Glutamatergic neuron (in vitro differentiated cells): ENCODE measurements around the gene BLVRB. TPM values are rescaled to one million over a fixed set of nuclear protein-coding genes. Genes with fewer than 3 reads are reported as not detected.

Experiments used
- DNase-seq: peaks from one replicate; pipeline ENCODE4 v3.0.0; 2022
- H3K27ac Mint-ChIP-seq: one replicate; pipeline ENCODE4 v1.8.0; 2020; ENCODE audit warnings: mild to moderate bottlenecking, mixed read lengths, inconsistent platforms; ENCODE audit not compliant: unreplicated experiment
- H3K27me3 Mint-ChIP-seq: one replicate; pipeline ENCODE4 v1.8.0; 2020; ENCODE audit warnings: mild to moderate bottlenecking, moderate library complexity, mixed read lengths, inconsistent platforms; ENCODE audit not compliant: unreplicated experiment
- H3K36me3 Mint-ChIP-seq: one replicate; pipeline ENCODE4 v1.8.0; 2020; ENCODE audit warnings: mild to moderate bottlenecking, mixed read lengths, inconsistent platforms; ENCODE audit not compliant: unreplicated experiment
- H3K4me1 Mint-ChIP-seq: one replicate; pipeline ENCODE4 v1.8.0; 2020; ENCODE audit warnings: mild to moderate bottlenecking, low read depth, mixed read lengths, inconsistent platforms; ENCODE audit not compliant: unreplicated experiment
- H3K4me3 Mint-ChIP-seq: one replicate; pipeline ENCODE4 v1.8.0; 2020; ENCODE audit warnings: mild to moderate bottlenecking, mixed read lengths, inconsistent platforms; ENCODE audit not compliant: unreplicated experiment
- H3K9me3 Mint-ChIP-seq: one replicate; pipeline ENCODE4 v1.8.0; 2020; ENCODE audit warnings: mild to moderate bottlenecking, moderate library complexity, mixed read lengths, inconsistent platforms; ENCODE audit not compliant: unreplicated experiment
- CTCF ChIP-seq: fragments of 200-600 bp; sonication (generic); IDR thresholded peaks from one replicate; pipeline ENCODE4 v1.5.0; 2021; ENCODE audit not compliant: partially characterized antibody, unreplicated experiment
- total RNA-seq: library from RNA; stranded (reverse); fragmentation: NEBNext Ultra II Directional; extraction: Animal tissue kit (Norgen Biotek cat#: 25700); gene quantifications from one replicate; pipeline ENCODE4 v1.2.1, GENCODE V29; 2021; ENCODE audit not compliant: unreplicated experiment

The BLVRB gene
- total RNA-seq, 1 donor from 2014 or later = 7.2 TPM

GRCh38 chr19:40425450-40426287 is 39.9 kb downstream of the BLVRB start, which contains the start of gene SERTAD1:
SERTAD1 (minus strand) TSS chr19:40425992; CDS start chr19:40423546, 2,446 bp downstream.
- peak; percentile 100 for DNase-seq
- H3K27ac Mint-ChIP-seq = peak within 1 kb of the TSS; percentile 81
- peaks cover 8% of the 10 kb centered on the region for H3K27me3 Mint-ChIP-seq
- peak within 1 kb of the TSS; percentile 94 for H3K4me3 Mint-ChIP-seq
- peaks cover 11% of the 10 kb centered on the region for H3K4me1 Mint-ChIP-seq
- peak; percentile 96 for TF ChIP-seq CTCF
- no peaks in the 10 kb centered on the region for H3K36me3 Mint-ChIP-seq
- peaks cover 8% of the 10 kb centered on the region for H3K9me3 Mint-ChIP-seq

- Mint-ChIP-seq H3K36me3 (no peaks in the 10 kb centered on the region), H3K27ac (peak overlapping the region; percentile 67), H3K9me3 (peaks cover 8% of the 10 kb centered on the region), H3K4me1 (peaks cover 11% of the 10 kb centered on the region), H3K4me3 (peak overlapping the region; percentile 89), H3K27me3 (peaks cover 8% of the 10 kb centered on the region)
- no peak for TF ChIP-seq CTCF
- DNase-seq = no peak
Measured at GRCh38 chr19:40424637-40425449, 40.7 kb downstream of the BLVRB start.

DNA sequence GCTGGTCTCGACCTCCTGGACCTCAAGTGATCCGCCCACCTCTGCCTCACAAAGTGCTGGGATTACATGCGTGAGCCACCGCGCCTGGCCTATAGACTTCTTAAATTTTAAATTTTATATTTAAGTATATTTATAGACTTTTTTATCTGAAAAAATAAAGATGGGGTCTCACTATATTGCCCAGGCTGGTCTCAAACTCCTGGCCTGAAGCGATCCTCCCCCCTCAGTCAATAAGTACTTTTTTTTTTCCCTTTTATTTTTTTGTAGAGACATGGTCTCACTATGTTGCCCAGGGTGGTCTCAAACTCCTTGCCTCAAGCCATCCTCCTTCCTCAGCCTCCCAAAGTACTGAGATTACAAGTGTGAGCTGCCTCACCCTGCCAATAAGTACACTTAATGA is 41.6 kb downstream of the BLVRB start:
- H3K27ac Mint-ChIP-seq = no peak overlapping the region
- H3K4me3 Mint-ChIP-seq = no peak overlapping the region
- no peak for DNase-seq
- H3K4me1 Mint-ChIP-seq = peaks cover 20% of the 10 kb centered on the region
- no peaks in the 10 kb centered on the region for H3K36me3 Mint-ChIP-seq
- no peak for TF ChIP-seq CTCF
- peaks cover 8% of the 10 kb centered on the region for H3K9me3 Mint-ChIP-seq
- H3K27me3 Mint-ChIP-seq = peaks cover 10% of the 10 kb centered on the region

DNA sequence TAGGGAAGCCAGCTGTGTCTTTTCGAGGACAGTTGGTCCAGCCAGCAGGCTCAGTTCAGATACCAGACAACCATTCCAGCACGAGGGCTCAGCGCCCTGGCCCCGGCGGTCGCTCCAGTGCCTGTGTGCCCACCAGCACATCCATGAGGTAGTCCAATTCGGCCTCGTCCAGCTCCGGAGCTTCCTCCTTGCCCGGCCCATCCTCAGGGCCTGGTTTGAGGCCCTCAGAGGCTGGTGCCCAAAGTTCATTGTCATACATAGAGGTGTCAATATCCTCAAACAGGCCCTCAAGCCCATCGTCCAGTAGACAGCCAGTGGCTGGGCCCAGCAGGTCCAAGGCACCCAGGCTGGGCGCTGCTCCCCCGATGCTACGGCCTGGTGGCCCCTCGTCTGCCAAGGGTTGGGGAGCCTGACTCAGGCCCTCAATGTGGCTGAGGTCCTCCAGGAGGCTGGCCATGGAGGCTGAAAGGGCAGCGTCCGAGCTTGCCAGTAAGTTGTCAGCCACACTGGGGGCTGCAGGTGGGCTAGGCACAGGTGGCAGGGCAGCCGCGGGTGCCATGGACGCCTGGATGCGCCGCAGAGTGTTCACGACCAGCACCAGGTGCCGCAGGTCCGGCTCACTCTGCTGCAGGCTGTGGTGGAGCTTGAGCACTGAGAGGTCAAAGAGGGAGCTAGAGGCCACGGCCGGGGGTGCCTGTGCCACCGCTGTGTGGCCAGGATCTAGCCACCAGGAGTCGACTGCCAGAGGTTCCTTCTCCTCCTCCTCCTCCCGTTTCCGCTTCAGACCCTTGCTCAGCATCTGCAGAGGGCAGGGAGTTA is 42.6 kb downstream of the BLVRB start:
- H3K27me3 Mint-ChIP-seq = peaks cover 11% of the 10 kb centered on the region
- H3K4me3 Mint-ChIP-seq = peak overlapping the region; percentile 18
- H3K36me3 Mint-ChIP-seq = no peaks in the 10 kb centered on the region
- no peak for DNase-seq
- peaks cover 22% of the 10 kb centered on the region for H3K4me1 Mint-ChIP-seq
- peak overlapping the region; percentile 49 for H3K27ac Mint-ChIP-seq
- TF ChIP-seq CTCF = no peak
- peaks cover 8% of the 10 kb centered on the region for H3K9me3 Mint-ChIP-seq
